ENCODE results near the gene ACLY.
A peak's percentile ranks its signal among the peaks of the same experiment; 100 is the strongest.
"Not testable (repeated sequence)": the region's sequence is repeated elsewhere in the genome, so short reads cannot be mapped to it uniquely, and the experiment has no call there.

The ACLY gene

GRCh38 chr17:41870097-41870496, 48.7 kb downstream of the ACLY start:
- no peak for DNase-seq

DNA sequence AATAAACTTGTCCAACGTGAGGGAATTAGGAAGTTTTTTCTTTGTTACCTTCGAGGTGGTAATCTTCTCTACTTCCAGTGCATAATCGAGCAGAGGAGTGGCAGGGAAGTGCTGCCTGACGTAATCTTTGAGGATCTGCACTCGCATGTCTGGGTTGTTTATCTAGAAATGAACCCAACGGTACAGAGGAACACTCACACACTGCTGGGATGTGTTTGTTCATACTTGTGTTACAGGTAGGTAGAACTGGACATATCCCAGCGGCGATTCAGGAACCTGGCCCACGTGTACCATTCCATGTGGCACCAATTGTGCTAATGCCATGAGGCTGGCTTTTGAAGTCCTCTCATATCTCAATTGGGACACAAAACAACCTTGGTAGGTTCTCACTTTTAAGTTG, 49.3 kb downstream of the ACLY start:
- no peak for DNase-seq

- DNase-seq = no peak
These were observed 50.2 kb downstream of the ACLY start for GRCh38 chr17:41868568-41868967.

- no peak for DNase-seq
These were observed 53.2 kb downstream of the ACLY start for GRCh38 chr17:41865596-41865893.

GRCh38 chr17:41864836-41865595, 53.7 kb downstream of the ACLY start, which contains the start of gene KLHL11:
Gene KLHL11, minus strand, starts transcription at chr17:41865423. Its CDS starts 53 bp downstream, at chr17:41865370.
- peak; percentile 93 for DNase-seq

GRCh38 chr17:41864498-41864835, 54.3 kb downstream of the ACLY start:
- no peak for DNase-seq

DNA sequence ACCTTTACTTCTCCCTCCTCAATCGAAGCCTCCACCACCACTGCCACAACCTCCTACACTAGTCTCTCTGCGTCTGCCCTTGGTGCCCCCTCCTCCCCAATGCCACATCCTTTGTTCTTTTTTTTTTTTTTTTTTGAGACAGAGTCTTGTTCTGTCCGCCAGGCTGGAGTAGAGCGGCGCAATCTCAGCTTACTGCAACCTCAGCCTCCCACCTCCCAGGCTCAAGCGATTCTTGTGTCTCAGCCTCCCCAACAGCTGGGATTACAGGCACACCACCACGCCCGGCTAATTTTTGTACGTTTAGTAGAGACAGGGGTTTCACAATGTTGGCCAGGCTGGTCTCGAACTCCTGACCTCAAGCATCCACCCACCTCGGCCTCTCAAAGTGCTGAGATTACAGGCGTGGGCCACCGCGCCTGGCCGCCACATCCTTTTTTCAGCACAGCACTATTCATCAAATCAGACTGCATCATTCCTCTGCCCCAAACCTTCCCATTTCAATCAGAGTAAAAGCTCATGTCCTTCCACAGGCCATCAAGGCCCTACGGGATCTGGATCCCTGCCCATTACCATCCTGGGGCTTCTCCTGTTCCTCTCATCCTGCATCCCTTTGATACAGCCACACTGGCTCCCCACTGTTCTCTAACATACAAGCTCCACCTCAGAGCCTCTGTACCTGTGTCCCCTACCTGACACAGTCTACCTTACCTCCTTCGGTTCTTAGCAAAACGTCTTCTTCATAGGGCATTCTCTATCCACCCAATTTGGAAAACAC, 55.5 kb downstream of the ACLY start:
- DNase-seq = no peak

DNA sequence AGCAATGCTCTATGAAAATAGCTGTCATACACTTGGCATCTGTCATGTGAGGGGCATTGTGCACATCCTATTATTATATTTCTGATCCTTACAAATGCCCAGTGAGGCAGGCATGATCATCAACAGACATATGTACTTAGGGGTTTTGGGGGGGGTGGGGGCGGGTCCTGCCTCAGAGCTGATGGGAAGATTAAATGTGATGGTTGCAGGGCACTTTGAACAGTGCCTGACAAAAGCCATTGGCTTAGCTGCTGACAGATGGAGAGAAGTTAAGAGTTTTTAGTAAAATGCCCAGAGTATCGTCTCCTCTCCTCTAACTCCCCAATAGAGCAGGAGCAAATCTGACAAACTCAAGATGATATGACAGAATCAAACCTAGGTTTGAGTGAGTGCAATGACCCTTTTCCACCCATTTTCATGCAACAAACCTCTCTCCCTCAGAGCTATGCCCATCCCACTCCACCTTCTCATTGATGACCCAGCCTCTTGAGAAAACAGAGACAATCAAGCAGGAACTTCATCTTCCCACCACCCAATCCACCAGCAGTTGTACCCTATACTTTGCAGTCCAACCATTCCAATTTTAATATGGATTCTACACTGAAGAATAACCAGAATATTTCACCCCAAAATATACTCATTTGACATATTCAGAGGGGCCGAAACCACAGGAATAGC, 58.4 kb downstream of the ACLY start:
- DNase-seq = no peak

DNA sequence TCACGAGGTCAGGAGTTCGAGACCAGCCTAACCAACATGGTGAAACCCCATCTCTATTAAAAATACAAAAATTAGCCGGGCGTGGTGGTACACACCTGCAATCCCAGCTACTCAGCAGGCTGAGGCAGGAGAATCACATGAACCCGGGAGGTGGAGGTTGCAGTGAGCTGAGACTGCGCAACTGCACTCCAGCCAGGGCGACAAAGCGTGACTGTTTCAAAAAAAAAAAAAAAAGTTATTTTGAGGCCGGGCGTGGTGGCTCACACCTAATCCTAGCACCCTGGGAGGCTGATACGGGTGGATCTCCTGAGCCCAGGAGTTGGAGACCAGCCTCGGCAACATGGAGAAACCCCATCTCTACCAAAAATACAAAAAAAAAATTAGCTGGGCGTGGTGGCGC, 67.4 kb downstream of the ACLY start:
- not testable (repeated sequence) for DNase-seq

GRCh38 chr17:41849251-41849990, 69.3 kb downstream of the ACLY start:
- DNase-seq = no peak

- no peak for DNase-seq
These were observed 70.0 kb downstream of the ACLY start for GRCh38 chr17:41848788-41849187.

DNA sequence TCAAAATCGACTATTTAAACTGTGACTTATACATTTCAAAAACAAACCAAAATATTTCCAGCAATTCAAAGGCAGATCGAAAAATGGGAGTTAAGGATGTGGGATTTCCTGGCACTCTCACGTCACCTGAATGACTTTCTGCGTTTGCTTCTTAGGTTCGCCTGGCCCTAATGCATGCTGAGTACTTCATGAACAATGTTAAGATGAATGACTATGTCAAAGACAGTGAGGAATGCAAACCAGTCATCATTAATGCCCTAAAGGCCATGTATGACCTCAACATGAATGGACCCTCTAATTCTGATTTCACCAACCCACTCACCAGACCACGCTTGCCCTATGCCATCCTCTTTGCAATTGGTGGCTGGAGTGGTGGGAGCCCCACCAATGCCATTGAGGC, 73.8 kb downstream of the ACLY start:
- DNase-seq = no peak

- DNase-seq = not testable (repeated sequence)
These were observed 78.0 kb downstream of the ACLY start for GRCh38 chr17:41840781-41841180.

DNA sequence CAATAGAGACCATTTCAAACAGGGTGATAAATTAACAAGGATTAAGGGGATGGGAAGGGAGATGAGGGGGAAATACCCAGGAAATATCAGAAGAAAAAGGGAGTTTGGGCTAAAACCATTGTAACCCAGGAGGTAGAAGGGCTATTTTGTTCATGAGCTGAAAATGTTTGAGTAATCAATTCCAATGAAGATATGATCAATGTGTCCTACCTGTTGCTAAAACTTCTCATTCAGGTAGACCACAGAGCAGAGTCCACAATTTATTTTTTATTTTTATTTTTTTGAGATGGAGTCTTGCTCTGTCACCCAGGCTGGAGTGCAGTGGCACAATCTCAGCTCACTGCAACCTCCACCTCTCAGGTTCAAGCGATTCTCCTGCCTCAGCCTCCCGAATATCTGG, 79.3 kb downstream of the ACLY start:
- not testable (repeated sequence) for DNase-seq

- no peak for DNase-seq
These were observed 80.8 kb downstream of the ACLY start, which contains the start of gene KLHL10 for GRCh38 chr17:41837761-41838538. Gene KLHL10, plus strand, starts transcription at chr17:41837825. Its CDS starts 108 bp downstream, at chr17:41837933.

GRCh38 chr17:41836550-41837196, 82.1 kb downstream of the ACLY start:
- no peak for DNase-seq

DNA sequence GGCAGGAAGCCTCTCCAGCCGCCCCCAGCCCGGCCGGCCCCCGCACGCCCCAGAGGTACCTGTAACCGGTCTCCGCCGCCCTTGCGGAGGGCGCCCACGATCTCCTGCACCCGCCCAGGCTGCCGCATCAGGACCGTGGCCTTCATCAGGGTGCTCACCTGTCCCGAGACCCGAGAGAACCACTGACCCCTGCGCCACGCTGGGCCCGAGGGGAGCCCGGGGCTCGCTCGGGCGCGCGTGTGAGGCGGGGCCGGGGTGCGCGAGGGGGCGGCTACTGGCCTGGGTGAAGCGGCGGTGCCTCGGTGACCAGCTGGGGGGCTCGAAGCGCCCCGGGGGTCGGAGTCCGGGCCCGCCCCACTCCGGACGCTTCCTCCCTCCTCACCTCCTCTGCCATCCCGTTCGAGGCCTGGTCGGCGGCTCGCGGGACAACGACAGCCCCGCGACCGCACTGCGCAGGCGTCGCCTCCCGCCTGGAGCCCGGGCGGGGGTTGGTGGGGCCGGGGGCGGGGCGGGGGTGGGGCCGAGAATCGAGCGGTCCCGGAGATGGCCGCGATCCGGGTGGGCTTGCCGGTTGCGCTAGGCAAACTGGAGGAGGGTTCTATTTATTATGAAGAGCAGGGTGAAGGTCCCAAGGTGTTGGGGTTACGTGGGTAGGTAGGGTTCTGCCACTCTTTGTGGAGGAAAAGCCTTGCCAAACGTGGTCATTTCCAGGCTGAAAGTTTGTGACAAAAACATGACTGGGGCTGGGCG, 82.8 kb downstream of the ACLY start, which contains the start of gene NT5C3B:
Gene NT5C3B, minus strand, starts transcription at position 433 of the 750 bp plus-strand sequence. Its CDS starts 39 bp downstream, at position 394.
- peak; percentile 76 for DNase-seq

DNA sequence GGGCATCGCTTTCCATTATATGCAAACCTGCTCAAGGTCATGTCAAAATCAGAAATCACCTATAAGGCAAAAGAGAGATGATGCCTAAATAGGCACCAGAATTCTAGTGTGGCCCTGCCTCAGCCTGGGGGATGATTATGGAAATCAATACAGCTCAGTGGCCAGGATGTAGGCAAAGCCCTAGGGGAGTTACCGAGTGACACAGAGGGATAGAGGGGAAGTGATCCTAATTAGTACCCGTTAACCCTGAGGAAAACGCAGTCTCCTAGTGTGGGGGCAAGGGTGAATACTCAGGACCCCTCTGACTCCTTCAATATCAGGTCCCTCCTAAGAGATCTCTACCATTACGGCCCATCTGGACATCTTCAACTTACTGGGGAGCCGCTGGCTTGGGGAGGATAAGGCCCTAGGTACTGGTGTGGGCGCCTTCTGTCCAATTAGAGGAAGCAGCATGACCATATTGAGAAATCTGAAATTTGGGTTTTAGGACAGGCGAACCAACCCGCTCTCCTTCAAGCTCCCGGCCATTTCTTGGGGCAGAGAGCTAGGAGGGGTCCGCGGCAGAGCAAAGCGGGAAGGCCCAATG, 83.4 kb downstream of the ACLY start:
- DNase-seq = no peak

GRCh38 chr17:41829961-41830360, 88.8 kb downstream of the ACLY start:
- not testable (repeated sequence) for DNase-seq

DNA sequence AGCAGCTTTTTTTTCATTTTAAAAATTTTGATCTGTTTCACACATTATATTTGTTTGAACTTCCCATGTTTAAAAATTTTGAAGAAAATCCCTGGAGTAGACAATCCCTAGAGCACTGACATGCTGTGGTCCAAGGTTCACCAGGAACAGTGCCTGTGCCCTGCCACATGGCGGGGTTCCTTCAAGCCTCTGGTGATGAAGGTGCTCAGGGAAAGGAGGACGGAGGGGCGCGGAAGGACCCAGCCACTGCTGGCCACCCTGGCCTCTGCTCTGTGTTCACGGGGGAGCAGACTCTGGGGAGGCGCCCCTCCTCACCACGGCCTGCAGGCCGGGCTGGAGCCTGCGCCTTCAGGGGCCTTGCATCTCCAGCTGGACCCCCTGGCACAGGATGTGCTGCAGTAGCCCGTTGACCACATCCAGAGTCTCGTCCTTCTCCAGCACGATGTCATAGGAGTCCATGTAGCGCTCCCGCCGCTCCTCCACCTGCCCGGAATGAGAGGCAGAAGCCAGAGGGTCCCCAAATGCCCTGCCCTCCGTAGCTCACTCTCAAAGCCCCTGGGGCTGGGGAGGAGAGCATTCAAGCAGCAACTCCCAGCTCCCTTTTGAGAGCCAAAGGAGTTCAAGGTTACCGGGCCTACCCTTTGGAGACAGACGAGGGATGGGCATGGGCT, 93.4 kb downstream of the ACLY start:
- no peak for DNase-seq

Measured in femur (tissue), 1 donor.